SK-N-MC (cell line): Measurements from ENCODE around the gene FIBIN.

Experiments used
- EZH2 ChIP-seq: fragments of 200-600 bp; sonication (generic); IDR thresholded peaks from one replicate; pipeline ENCODE4 v1.6.1; 2017; ENCODE audit warnings: antibody characterized with exemption
- POLR2AphosphoS5 ChIP-seq: IDR thresholded peaks from 2 replicates; pipeline ENCODE4 v1.6.1; 2012; ENCODE audit warnings: mild to moderate bottlenecking, low read depth, low read length, borderline replicate concordance

DNA sequence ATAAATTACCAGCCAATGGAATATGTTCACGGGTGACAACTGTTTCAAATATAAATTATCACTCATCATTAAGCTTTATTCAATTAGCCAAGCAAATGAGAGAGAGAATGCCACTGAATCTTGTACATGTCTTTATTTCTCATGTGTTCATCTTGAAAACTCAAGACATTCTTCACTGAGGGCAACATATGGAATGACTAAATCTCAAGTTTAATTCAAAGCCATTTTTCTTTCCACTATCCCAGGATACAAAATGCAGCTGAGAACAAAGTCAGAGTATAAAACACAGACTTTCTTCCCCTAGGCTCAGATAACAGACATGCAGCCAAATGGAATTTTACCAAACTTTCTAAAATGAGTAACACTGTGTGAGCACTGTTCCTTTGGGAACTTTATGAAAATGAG lies 34.7 kb downstream of the FIBIN start:
- TF ChIP-seq EZH2 (no peak), POLR2AphosphoS5 (no peak)
